ENCODE data around the gene WDR1.

- TF ChIP-seq, protein P1, sequence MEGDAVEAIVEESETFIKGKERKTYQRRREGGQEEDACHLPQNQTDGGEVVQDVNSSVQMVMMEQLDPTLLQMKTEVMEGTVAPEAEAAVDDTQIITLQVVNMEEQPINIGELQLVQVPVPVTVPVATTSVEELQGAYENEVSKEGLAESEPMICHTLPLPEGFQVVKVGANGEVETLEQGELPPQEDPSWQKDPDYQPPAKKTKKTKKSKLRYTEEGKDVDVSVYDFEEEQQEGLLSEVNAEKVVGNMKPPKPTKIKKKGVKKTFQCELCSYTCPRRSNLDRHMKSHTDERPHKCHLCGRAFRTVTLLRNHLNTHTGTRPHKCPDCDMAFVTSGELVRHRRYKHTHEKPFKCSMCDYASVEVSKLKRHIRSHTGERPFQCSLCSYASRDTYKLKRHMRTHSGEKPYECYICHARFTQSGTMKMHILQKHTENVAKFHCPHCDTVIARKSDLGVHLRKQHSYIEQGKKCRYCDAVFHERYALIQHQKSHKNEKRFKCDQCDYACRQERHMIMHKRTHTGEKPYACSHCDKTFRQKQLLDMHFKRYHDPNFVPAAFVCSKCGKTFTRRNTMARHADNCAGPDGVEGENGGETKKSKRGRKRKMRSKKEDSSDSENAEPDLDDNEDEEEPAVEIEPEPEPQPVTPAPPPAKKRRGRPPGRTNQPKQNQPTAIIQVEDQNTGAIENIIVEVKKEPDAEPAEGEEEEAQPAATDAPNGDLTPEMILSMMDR (IDR thresholded peaks at IDR 0.05; ENCODE audit: low read depth, low read length, poor library complexity, severe bottlenecking): no peak
- TF ChIP-seq EZH2phosphoT487 (IDR thresholded peaks at IDR 0.05; ENCODE audit: borderline replicate concordance, low read length): no peak
Measured at GRCh38 chr4:10093271-10093621, 23.4 kb downstream of the WDR1 start.

Measured in DOHH2 (cell line).